ENCODE results near the gene GABARAPL2.
"Not testable (repeated sequence)": the region's sequence is repeated elsewhere in the genome, so short reads cannot be mapped to it uniquely, and the experiment has no call there.

GABARAPL2 gene

DNA sequence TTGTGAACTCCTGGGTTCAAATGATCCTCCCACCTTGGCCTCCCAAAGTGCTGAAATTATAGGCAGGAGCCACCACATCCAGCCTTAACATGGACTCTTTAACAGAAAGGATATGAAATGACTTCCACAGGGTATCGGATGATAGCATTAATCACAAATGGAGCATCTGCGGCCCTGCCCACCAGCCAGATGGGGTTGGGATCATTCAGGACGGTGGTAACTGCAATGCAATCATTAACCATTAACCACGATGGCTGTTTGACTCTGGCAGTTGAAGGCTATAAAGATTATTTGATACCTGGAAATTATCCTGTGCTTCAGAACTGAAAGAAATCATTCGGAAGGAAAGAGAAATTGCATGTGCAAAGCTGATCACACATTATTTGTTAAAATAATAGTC is 24.9 kb upstream of the GABARAPL2 start:
- Histone ChIP-seq H3K36me3 (ENCODE audit: low read length) (no peaks in the 10 kb centered on the region), H2AFZ (ENCODE audit: low read depth, low read length, severe bottlenecking) (no peak overlapping the region), H3K9ac (ENCODE audit: low read length) (no peak overlapping the region), H3K27ac (ENCODE audit: low read depth, low read length) (no peak overlapping the region), H3K27me3 (ENCODE audit: low read length) (no peaks in the 10 kb centered on the region), H3K9me2 (replicated peaks; ENCODE audit: insufficient read depth, low read length) (no peaks in the 10 kb centered on the region), H3K79me2 (ENCODE audit: insufficient read depth, low read length) (no peaks in the 10 kb centered on the region), H3F3A (ENCODE audit: insufficient read depth) (no peaks in the 10 kb centered on the region), H4K20me1 (ENCODE audit: low read depth, low read length) (no peaks in the 10 kb centered on the region), H3K4me3 (ENCODE audit: insufficient read depth, low read length, poor library complexity, severe bottlenecking) (no peak overlapping the region), H3K4me2 (ENCODE audit: low read depth, low read length, poor library complexity, severe bottlenecking) (no peak overlapping the region), H3K9me3 (ENCODE audit: insufficient read depth, low read length) (no peaks in the 10 kb centered on the region)
- TF ChIP-seq EZH2phosphoT487 (conservative IDR thresholded peaks at IDR 0.05; ENCODE audit: low read length), result no peak
- TF ChIP-seq, protein P1, sequence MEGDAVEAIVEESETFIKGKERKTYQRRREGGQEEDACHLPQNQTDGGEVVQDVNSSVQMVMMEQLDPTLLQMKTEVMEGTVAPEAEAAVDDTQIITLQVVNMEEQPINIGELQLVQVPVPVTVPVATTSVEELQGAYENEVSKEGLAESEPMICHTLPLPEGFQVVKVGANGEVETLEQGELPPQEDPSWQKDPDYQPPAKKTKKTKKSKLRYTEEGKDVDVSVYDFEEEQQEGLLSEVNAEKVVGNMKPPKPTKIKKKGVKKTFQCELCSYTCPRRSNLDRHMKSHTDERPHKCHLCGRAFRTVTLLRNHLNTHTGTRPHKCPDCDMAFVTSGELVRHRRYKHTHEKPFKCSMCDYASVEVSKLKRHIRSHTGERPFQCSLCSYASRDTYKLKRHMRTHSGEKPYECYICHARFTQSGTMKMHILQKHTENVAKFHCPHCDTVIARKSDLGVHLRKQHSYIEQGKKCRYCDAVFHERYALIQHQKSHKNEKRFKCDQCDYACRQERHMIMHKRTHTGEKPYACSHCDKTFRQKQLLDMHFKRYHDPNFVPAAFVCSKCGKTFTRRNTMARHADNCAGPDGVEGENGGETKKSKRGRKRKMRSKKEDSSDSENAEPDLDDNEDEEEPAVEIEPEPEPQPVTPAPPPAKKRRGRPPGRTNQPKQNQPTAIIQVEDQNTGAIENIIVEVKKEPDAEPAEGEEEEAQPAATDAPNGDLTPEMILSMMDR (IDR thresholded peaks at IDR 0.05; ENCODE audit: insufficient read depth, low read length, poor library complexity, severe bottlenecking), result no peak

DNA sequence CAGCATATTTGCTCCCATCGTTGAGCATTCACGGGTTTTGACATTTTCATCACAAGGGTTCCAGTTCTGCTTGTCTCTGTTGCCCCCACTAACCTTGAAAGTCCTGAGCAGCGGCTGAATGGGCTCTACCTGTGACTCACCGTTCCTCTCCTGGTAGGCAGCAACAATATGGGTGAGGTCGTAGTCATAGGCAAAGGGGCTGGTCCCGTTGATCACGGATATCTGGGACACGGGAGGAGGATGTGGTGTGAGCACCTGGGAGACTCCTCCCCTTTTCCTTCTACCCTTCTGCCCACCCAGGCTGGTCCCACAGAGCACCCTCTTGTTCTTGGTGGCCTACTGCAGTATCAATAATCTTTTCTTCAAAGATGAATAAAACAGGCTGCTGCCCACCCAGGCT is 23.7 kb upstream of the GABARAPL2 start:
- H3K9me3 ChIP-seq (ENCODE audit: insufficient read depth, low read length); H3K27ac ChIP-seq (ENCODE audit: low read depth, low read length); H2AFZ ChIP-seq (ENCODE audit: low read depth, low read length, severe bottlenecking); H3K27me3 ChIP-seq (ENCODE audit: low read length); H4K20me1 ChIP-seq (ENCODE audit: low read depth, low read length); H3F3A ChIP-seq (ENCODE audit: insufficient read depth); H3K79me2 ChIP-seq (ENCODE audit: insufficient read depth, low read length); H3K36me3 ChIP-seq (ENCODE audit: low read length); H3K4me2 ChIP-seq (ENCODE audit: low read depth, low read length, poor library complexity, severe bottlenecking); H3K9me2 ChIP-seq (replicated peaks; ENCODE audit: insufficient read depth, low read length); H3K9ac ChIP-seq (ENCODE audit: low read length); H3K4me3 ChIP-seq (ENCODE audit: insufficient read depth, low read length, poor library complexity, severe bottlenecking): not testable (repeated sequence)

DNA sequence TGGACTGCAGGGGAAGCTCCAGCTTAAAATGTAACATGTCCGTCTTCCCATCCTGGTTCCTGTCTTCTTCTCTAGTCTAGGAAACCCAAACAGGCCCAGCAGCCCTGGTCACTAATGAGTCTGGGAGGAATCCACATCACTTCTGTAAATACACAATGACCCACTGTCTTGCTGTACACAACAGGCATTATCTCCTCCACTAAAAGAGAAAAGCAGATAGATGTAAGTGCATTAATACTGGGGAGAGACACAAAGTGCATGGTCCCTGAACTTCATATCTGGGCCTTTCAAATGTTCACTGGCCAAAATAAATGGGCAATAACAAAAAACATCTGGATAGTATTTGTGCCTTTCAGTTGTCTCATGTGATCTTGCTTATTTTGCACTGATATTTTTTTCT is 20.3 kb upstream of the GABARAPL2 start:
- not testable (repeated sequence) for H4K20me1 ChIP-seq (ENCODE audit: low read depth, low read length); H2AFZ ChIP-seq (ENCODE audit: low read depth, low read length, severe bottlenecking); H3F3A ChIP-seq (ENCODE audit: insufficient read depth); H3K27me3 ChIP-seq (ENCODE audit: low read length); H3K9me2 ChIP-seq (replicated peaks; ENCODE audit: insufficient read depth, low read length); H3K4me3 ChIP-seq (ENCODE audit: insufficient read depth, low read length, poor library complexity, severe bottlenecking); H3K27ac ChIP-seq (ENCODE audit: low read depth, low read length); H3K9ac ChIP-seq (ENCODE audit: low read length); H3K36me3 ChIP-seq (ENCODE audit: low read length); H3K79me2 ChIP-seq (ENCODE audit: insufficient read depth, low read length); H3K4me2 ChIP-seq (ENCODE audit: low read depth, low read length, poor library complexity, severe bottlenecking); H3K9me3 ChIP-seq (ENCODE audit: insufficient read depth, low read length)

DNA sequence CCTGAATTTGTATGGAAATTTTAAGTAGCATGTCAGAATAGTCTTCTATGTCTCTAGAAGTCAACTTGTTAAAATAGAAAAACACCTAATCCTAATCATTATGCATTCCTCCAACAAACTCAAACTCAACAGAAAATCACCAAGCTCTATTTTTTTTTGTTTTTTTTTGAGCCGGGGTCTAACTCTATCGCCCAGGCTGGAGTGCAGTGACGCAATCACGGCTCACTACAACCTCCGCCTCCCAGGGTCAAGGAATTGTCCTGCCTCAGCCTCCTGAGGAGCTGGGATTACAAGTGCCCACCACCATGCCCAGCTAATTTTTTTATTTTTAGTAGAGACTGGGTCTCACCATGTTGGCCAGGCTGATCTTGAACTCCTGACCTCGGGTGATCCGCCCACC is 19.9 kb upstream of the GABARAPL2 start:
- Histone ChIP-seq H3K4me2 (ENCODE audit: low read depth, low read length, poor library complexity, severe bottlenecking) (no peak overlapping the region), H4K20me1 (ENCODE audit: low read depth, low read length) (no peaks in the 10 kb centered on the region), H3K9ac (ENCODE audit: low read length) (no peak overlapping the region), H3K9me2 (replicated peaks; ENCODE audit: insufficient read depth, low read length) (no peaks in the 10 kb centered on the region), H3K27ac (ENCODE audit: low read depth, low read length) (no peak overlapping the region), H3K79me2 (ENCODE audit: insufficient read depth, low read length) (no peaks in the 10 kb centered on the region), H3K27me3 (ENCODE audit: low read length) (no peaks in the 10 kb centered on the region), H2AFZ (ENCODE audit: low read depth, low read length, severe bottlenecking) (no peak overlapping the region), H3K9me3 (ENCODE audit: insufficient read depth, low read length) (no peaks in the 10 kb centered on the region), H3K36me3 (ENCODE audit: low read length) (no peaks in the 10 kb centered on the region), H3K4me3 (ENCODE audit: insufficient read depth, low read length, poor library complexity, severe bottlenecking) (no peak overlapping the region), H3F3A (ENCODE audit: insufficient read depth) (no peaks in the 10 kb centered on the region)
- TF ChIP-seq EZH2phosphoT487 (conservative IDR thresholded peaks at IDR 0.05; ENCODE audit: low read length), result no peak
- TF ChIP-seq, protein P1 (IDR thresholded peaks at IDR 0.05; ENCODE audit: insufficient read depth, low read length, poor library complexity, severe bottlenecking), result no peak

DNA sequence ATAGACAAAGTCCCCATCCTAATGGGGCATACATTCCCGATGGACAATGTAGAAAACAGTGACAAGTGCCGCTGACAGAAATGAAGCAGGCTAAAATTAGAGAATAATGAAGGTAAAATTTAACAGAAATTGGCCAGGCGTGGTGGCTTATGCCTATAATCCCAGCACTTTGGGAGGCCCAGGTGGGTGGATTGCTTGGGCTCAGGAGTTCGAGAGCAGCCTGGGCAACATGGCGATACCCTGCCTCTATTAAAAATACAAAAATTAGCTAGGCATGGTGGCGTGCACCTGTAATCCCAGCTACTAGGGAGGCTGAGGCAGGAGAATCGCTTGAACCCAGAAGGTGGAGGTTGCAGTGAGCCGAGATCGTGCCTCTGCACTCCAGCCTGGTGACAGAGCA is 17.7 kb upstream of the GABARAPL2 start:
- not testable (repeated sequence) for H3K4me2 ChIP-seq (ENCODE audit: low read depth, low read length, poor library complexity, severe bottlenecking); H3K9me2 ChIP-seq (replicated peaks; ENCODE audit: insufficient read depth, low read length); H3K27ac ChIP-seq (ENCODE audit: low read depth, low read length); H3K27me3 ChIP-seq (ENCODE audit: low read length); H3K9me3 ChIP-seq (ENCODE audit: insufficient read depth, low read length); H3K79me2 ChIP-seq (ENCODE audit: insufficient read depth, low read length); H2AFZ ChIP-seq (ENCODE audit: low read depth, low read length, severe bottlenecking); H3K4me3 ChIP-seq (ENCODE audit: insufficient read depth, low read length, poor library complexity, severe bottlenecking); H3K36me3 ChIP-seq (ENCODE audit: low read length); H4K20me1 ChIP-seq (ENCODE audit: low read depth, low read length); H3F3A ChIP-seq (ENCODE audit: insufficient read depth); H3K9ac ChIP-seq (ENCODE audit: low read length)
